ENCODE results near the gene HIC2.
"Not testable (repeated sequence)": the region's sequence is repeated elsewhere in the genome, so short reads cannot be mapped to it uniquely, and the experiment has no call there.

DNA sequence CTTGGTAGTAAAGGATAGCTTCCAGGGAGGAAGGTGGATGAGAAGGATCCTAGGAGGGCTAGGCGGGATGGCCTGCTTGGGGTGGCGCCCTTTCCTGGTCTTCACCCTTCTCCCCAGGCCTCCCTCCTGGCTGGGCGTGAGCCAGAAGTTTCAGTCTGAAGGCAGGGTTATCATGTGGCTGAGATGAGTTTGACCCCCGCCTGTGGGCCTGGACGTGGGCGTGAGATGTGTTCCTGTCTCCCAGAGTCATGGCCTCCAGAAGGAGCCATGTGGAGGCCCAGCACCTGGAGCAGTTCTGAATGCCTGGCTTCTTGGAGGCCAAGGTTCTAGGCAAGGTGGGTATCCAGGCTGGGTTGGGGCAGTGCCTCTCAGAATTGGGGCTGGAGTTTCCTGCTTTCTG, 20.8 kb downstream of the HIC2 start:
- TF ChIP-seq, protein P1, sequence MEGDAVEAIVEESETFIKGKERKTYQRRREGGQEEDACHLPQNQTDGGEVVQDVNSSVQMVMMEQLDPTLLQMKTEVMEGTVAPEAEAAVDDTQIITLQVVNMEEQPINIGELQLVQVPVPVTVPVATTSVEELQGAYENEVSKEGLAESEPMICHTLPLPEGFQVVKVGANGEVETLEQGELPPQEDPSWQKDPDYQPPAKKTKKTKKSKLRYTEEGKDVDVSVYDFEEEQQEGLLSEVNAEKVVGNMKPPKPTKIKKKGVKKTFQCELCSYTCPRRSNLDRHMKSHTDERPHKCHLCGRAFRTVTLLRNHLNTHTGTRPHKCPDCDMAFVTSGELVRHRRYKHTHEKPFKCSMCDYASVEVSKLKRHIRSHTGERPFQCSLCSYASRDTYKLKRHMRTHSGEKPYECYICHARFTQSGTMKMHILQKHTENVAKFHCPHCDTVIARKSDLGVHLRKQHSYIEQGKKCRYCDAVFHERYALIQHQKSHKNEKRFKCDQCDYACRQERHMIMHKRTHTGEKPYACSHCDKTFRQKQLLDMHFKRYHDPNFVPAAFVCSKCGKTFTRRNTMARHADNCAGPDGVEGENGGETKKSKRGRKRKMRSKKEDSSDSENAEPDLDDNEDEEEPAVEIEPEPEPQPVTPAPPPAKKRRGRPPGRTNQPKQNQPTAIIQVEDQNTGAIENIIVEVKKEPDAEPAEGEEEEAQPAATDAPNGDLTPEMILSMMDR (IDR thresholded peaks at IDR 0.05 in 2 of 3, conservative IDR thresholded peaks at IDR 0.05 in 1 of 3; ENCODE audit: control insufficient read depth in 2 of 3, extremely low read depth in 1 of 3, insufficient read depth in 1 of 3, low read depth in 3 of 3, low read length in 3 of 3), result not testable (repeated sequence)
- TF ChIP-seq ATF7 (IDR thresholded peaks at IDR 0.05; ENCODE audit: low read depth); FOXM1 (IDR thresholded peaks at IDR 0.05; ENCODE audit: low read depth, low read length); BHLHE40 (IDR thresholded peaks at IDR 0.05; ENCODE audit: borderline replicate concordance in 1 of 2, low read depth in 2 of 2, low read length in 1 of 2); MYB (IDR thresholded peaks at IDR 0.05; ENCODE audit: borderline replicate concordance, low read depth, low read length); SUZ12 (IDR thresholded peaks at IDR 0.05; ENCODE audit: unreplicated experiment); DPF2 (IDR thresholded peaks at IDR 0.05); YY1 (IDR thresholded peaks at IDR 0.05; ENCODE audit: low read depth, low read length): not testable (repeated sequence)
- TF ChIP-seq, protein P2, sequence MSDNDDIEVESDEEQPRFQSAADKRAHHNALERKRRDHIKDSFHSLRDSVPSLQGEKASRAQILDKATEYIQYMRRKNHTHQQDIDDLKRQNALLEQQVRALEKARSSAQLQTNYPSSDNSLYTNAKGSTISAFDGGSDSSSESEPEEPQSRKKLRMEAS (IDR thresholded peaks at IDR 0.05; ENCODE audit: low read depth, low read length), result not testable (repeated sequence)
- TF ChIP-seq, protein P3, sequence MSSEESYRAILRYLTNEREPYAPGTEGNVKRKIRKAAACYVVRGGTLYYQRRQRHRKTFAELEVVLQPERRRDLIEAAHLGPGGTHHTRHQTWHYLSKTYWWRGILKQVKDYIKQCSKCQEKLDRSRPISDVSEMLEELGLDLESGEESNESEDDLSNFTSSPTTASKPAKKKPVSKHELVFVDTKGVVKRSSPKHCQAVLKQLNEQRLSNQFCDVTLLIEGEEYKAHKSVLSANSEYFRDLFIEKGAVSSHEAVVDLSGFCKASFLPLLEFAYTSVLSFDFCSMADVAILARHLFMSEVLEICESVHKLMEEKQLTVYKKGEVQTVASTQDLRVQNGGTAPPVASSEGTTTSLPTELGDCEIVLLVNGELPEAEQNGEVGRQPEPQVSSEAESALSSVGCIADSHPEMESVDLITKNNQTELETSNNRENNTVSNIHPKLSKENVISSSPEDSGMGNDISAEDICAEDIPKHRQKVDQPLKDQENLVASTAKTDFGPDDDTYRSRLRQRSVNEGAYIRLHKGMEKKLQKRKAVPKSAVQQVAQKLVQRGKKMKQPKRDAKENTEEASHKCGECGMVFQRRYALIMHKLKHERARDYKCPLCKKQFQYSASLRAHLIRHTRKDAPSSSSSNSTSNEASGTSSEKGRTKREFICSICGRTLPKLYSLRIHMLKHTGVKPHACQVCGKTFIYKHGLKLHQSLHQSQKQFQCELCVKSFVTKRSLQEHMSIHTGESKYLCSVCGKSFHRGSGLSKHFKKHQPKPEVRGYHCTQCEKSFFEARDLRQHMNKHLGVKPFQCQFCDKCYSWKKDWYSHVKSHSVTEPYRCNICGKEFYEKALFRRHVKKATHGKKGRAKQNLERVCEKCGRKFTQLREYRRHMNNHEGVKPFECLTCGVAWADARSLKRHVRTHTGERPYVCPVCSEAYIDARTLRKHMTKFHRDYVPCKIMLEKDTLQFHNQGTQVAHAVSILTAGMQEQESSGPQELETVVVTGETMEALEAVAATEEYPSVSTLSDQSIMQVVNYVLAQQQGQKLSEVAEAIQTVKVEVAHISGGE (CRISPR knock-in tag; IDR thresholded peaks at IDR 0.05), result not testable (repeated sequence)
- TF ChIP-seq, protein P4, sequence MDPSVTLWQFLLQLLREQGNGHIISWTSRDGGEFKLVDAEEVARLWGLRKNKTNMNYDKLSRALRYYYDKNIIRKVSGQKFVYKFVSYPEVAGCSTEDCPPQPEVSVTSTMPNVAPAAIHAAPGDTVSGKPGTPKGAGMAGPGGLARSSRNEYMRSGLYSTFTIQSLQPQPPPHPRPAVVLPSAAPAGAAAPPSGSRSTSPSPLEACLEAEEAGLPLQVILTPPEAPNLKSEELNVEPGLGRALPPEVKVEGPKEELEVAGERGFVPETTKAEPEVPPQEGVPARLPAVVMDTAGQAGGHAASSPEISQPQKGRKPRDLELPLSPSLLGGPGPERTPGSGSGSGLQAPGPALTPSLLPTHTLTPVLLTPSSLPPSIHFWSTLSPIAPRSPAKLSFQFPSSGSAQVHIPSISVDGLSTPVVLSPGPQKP (IDR thresholded peaks at IDR 0.05; ENCODE audit: low read depth, low read length), result not testable (repeated sequence)

Measured in GM12878 (cell line).